GM18511 (cell line): Measurements from ENCODE around the gene RNF217.
"Not testable (repeated sequence)": the region's sequence is repeated elsewhere in the genome, so short reads cannot be mapped to it uniquely, and the experiment has no call there.

Experiments used
- ATAC-seq: cut with Tn5 transposase; IDR thresholded peaks from one replicate; pipeline ENCODE4 v1.9.1; 2021; ENCODE audit warnings: mild to moderate bottlenecking, moderate library complexity; ENCODE audit not compliant: unreplicated experiment

RNF217 gene

GRCh38 chr6:125121894-125122293 lies 159.7 kb downstream of the RNF217 start:
- no peak for ATAC-seq

GRCh38 chr6:125123051-125123450 lies 160.8 kb downstream of the RNF217 start:
- no peak for ATAC-seq

GRCh38 chr6:125123468-125124048 lies 161.3 kb downstream of the RNF217 start:
- ATAC-seq, result no peak

GRCh38 chr6:125124049-125124669 lies 161.9 kb downstream of the RNF217 start:
- ATAC-seq, result no peak

GRCh38 chr6:125125856-125126255 lies 163.6 kb downstream of the RNF217 start:
- ATAC-seq, result not testable (repeated sequence)

- no peak for ATAC-seq
Measured at GRCh38 chr6:125129354-125129753, 167.1 kb downstream of the RNF217 start.

GRCh38 chr6:125132058-125132457 lies 169.8 kb downstream of the RNF217 start:
- no peak for ATAC-seq

GRCh38 chr6:125136378-125136777 lies 174.1 kb downstream of the RNF217 start:
- no peak for ATAC-seq

GRCh38 chr6:125138083-125138482 lies 175.8 kb downstream of the RNF217 start:
- ATAC-seq, result no peak

- no peak for ATAC-seq
Measured at GRCh38 chr6:125140808-125141207, 178.6 kb downstream of the RNF217 start.
